Hepatocyte (in vitro differentiated cells): ENCODE results near the gene C20orf204.

Source experiments
- CTCF ChIP-seq: fragments of 200-600 bp; sonication (generic); IDR thresholded peaks from 2 replicates; pipeline ENCODE4 v1.5.1; 2016; ENCODE audit warnings: antibody characterized with exemption, mild to moderate bottlenecking; ENCODE audit not compliant: poor library complexity
- EZH2 ChIP-seq: fragments of 200-600 bp; sonication (generic); IDR thresholded peaks from 2 replicates; pipeline ENCODE4 v1.6.1; 2016; ENCODE audit warnings: antibody characterized with exemption, mild to moderate bottlenecking, borderline replicate concordance
- EZH2phosphoT487 ChIP-seq: fragments of 200-600 bp; sonication (generic); IDR thresholded peaks from one replicate; pipeline ENCODE4 v1.6.1; 2018; ENCODE audit warnings: antibody characterized with exemption, mild to moderate bottlenecking, low read depth, moderate library complexity; ENCODE audit not compliant: unreplicated experiment, severe bottlenecking

- no peak for TF ChIP-seq CTCF
- no peak for TF ChIP-seq EZH2
- TF ChIP-seq EZH2phosphoT487: no peak
These were observed 38.3 kb downstream of the C20orf204 start for GRCh38 chr20:64074184-64074789.
